Measurements from ENCODE around the gene KRTAP5-7. TPM values are rescaled to one million over a fixed set of nuclear protein-coding genes. Genes with fewer than 3 reads are reported as not detected.

The KRTAP5-7 gene
- polyA plus RNA-seq, 1 donor from 2014 or later: 0.56 TPM

DNA sequence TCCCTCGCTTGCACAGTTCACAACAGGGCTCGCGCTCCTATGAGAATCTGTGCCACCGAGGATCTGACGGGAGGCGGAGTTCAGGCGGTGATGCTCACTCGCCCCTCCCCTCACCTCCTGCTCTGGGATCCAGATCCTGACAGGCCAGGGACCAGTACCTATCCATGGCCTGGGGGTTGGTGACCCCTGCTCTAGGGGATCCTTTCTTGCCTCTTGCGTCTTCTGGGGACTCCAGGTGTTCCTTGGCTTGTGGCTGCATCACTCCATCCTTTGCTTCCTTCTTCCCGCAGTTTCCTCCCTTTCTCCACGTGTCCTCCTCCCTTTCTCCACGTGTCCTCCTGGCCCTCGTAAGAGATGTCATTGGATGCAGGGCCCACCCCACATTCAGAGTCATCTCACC, 30.6 kb upstream of the KRTAP5-7 start:
- no peak overlapping the region for H3K9ac ChIP-seq (ENCODE audit: low read length)
- TF ChIP-seq EZH2 (IDR thresholded peaks at IDR 0.05; ENCODE audit: borderline replicate concordance, insufficient read depth, low read length, poor library complexity, severe bottlenecking): no peak
- no peak for TF ChIP-seq RAD21 (conservative IDR thresholded peaks at IDR 0.05)
- TF ChIP-seq, protein P1, sequence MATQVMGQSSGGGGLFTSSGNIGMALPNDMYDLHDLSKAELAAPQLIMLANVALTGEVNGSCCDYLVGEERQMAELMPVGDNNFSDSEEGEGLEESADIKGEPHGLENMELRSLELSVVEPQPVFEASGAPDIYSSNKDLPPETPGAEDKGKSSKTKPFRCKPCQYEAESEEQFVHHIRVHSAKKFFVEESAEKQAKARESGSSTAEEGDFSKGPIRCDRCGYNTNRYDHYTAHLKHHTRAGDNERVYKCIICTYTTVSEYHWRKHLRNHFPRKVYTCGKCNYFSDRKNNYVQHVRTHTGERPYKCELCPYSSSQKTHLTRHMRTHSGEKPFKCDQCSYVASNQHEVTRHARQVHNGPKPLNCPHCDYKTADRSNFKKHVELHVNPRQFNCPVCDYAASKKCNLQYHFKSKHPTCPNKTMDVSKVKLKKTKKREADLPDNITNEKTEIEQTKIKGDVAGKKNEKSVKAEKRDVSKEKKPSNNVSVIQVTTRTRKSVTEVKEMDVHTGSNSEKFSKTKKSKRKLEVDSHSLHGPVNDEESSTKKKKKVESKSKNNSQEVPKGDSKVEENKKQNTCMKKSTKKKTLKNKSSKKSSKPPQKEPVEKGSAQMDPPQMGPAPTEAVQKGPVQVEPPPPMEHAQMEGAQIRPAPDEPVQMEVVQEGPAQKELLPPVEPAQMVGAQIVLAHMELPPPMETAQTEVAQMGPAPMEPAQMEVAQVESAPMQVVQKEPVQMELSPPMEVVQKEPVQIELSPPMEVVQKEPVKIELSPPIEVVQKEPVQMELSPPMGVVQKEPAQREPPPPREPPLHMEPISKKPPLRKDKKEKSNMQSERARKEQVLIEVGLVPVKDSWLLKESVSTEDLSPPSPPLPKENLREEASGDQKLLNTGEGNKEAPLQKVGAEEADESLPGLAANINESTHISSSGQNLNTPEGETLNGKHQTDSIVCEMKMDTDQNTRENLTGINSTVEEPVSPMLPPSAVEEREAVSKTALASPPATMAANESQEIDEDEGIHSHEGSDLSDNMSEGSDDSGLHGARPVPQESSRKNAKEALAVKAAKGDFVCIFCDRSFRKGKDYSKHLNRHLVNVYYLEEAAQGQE (IDR thresholded peaks at IDR 0.05; ENCODE audit: borderline replicate concordance): no peak
- TF ChIP-seq POLR2AphosphoS5 (IDR thresholded peaks at IDR 0.05): no peak
- TF ChIP-seq EP300 (conservative IDR thresholded peaks at IDR 0.05; ENCODE audit: poor library complexity, severe bottlenecking): no peak
- TF ChIP-seq MXI1 (conservative IDR thresholded peaks at IDR 0.05; ENCODE audit: poor library complexity, severe bottlenecking): no peak
- no peak for TF ChIP-seq SMC3 (conservative IDR thresholded peaks at IDR 0.05; ENCODE audit: poor library complexity)
- TF ChIP-seq, protein P2, sequence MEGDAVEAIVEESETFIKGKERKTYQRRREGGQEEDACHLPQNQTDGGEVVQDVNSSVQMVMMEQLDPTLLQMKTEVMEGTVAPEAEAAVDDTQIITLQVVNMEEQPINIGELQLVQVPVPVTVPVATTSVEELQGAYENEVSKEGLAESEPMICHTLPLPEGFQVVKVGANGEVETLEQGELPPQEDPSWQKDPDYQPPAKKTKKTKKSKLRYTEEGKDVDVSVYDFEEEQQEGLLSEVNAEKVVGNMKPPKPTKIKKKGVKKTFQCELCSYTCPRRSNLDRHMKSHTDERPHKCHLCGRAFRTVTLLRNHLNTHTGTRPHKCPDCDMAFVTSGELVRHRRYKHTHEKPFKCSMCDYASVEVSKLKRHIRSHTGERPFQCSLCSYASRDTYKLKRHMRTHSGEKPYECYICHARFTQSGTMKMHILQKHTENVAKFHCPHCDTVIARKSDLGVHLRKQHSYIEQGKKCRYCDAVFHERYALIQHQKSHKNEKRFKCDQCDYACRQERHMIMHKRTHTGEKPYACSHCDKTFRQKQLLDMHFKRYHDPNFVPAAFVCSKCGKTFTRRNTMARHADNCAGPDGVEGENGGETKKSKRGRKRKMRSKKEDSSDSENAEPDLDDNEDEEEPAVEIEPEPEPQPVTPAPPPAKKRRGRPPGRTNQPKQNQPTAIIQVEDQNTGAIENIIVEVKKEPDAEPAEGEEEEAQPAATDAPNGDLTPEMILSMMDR (IDR thresholded peaks at IDR 0.05; ENCODE audit: poor library complexity, severe bottlenecking): no peak
- TF ChIP-seq TAF1 (IDR thresholded peaks at IDR 0.05; ENCODE audit: low read depth): no peak

GRCh38 chr11:71498091-71498490, 29.0 kb upstream of the KRTAP5-7 start:
- Histone ChIP-seq H3K4me2 (ENCODE audit: low read length) (no peak overlapping the region), H3K27me3 (ENCODE audit: insufficient read depth, low read depth, low read length) (no peaks in the 10 kb centered on the region), H2AFZ (ENCODE audit: low read depth, low read length) (no peak overlapping the region), H3K4me3 (ENCODE audit: low read length) (no peak overlapping the region), H3K27ac (ENCODE audit: low read length) (no peak overlapping the region), H3K9me3 (ENCODE audit: low read length) (no peaks in the 10 kb centered on the region), H3K9ac (ENCODE audit: low read length) (no peak overlapping the region), H3F3A (ENCODE audit: insufficient read depth, low read length, poor library complexity, severe bottlenecking) (no peaks in the 10 kb centered on the region), H3K9me2 (ENCODE audit: insufficient read depth, low read length) (no peaks in the 10 kb centered on the region), H4K20me1 (ENCODE audit: insufficient read depth) (no peaks in the 10 kb centered on the region), H3K36me3 (ENCODE audit: insufficient read depth, low read length) (no peaks in the 10 kb centered on the region), H3K79me2 (replicated peaks; ENCODE audit: insufficient read depth, low read length) (no peaks in the 10 kb centered on the region)
- TF ChIP-seq EZH2 (IDR thresholded peaks at IDR 0.05; ENCODE audit: borderline replicate concordance, insufficient read depth, low read length, poor library complexity, severe bottlenecking) (no peak), MXI1 (conservative IDR thresholded peaks at IDR 0.05; ENCODE audit: poor library complexity, severe bottlenecking) (no peak), POLR2AphosphoS5 (IDR thresholded peaks at IDR 0.05) (no peak), RAD21 (conservative IDR thresholded peaks at IDR 0.05) (no peak), TAF1 (IDR thresholded peaks at IDR 0.05; ENCODE audit: low read depth) (no peak), SMC3 (conservative IDR thresholded peaks at IDR 0.05; ENCODE audit: poor library complexity) (no peak)
- TF ChIP-seq, protein P2 (IDR thresholded peaks at IDR 0.05; ENCODE audit: poor library complexity, severe bottlenecking): no peak
- TF ChIP-seq, protein P1 (IDR thresholded peaks at IDR 0.05; ENCODE audit: borderline replicate concordance): no peak

More for the DNA sequence above, 30.6 kb upstream of the KRTAP5-7 start:
- no peaks in the 10 kb centered on the region for H3K27me3 ChIP-seq (ENCODE audit: insufficient read depth, low read depth, low read length)
- no peaks in the 10 kb centered on the region for H3K79me2 ChIP-seq (replicated peaks; ENCODE audit: insufficient read depth, low read length)
- no peaks in the 10 kb centered on the region for H3K9me3 ChIP-seq (ENCODE audit: low read length)
- H4K20me1 ChIP-seq (ENCODE audit: insufficient read depth): no peaks in the 10 kb centered on the region
- no peak overlapping the region for H3K27ac ChIP-seq (ENCODE audit: low read length)
- H3F3A ChIP-seq (ENCODE audit: insufficient read depth, low read length, poor library complexity, severe bottlenecking): no peaks in the 10 kb centered on the region
- no peak overlapping the region for H3K4me3 ChIP-seq (ENCODE audit: low read length)
- no peaks in the 10 kb centered on the region for H3K9me2 ChIP-seq (ENCODE audit: insufficient read depth, low read length)
- no peaks in the 10 kb centered on the region for H3K36me3 ChIP-seq (ENCODE audit: insufficient read depth, low read length)
- H3K4me2 ChIP-seq (ENCODE audit: low read length): no peak overlapping the region
- no peak overlapping the region for H2AFZ ChIP-seq (ENCODE audit: low read depth, low read length)

All from neural cell (in vitro differentiated cells).